Tibial nerve (tissue), 4 donors: ENCODE measurements around the gene SLC25A13.

Experiments used
- EP300 ChIP-seq, 2 donors: sonication (generic); formaldehyde crosslinking; IDR thresholded peaks; one replicate each; pipeline ENCODE4 v1.6.1; 2017; ENCODE audit warnings: antibody characterized with exemption in 2 of 2, mild to moderate bottlenecking in 1 of 2
- POLR2A ChIP-seq, 2 donors: fragments of 450-650 bp; IDR thresholded peaks; one replicate each; pipeline ENCODE4 v1.6.1; 2017; ENCODE audit warnings: antibody characterized with exemption in 2 of 2, mild to moderate bottlenecking in 2 of 2, moderate library complexity in 2 of 2
- TF ChIP-seq, protein P1 (sequence below), 5 experiments: fragments of 200-600 bp in 3 of 5; fragments of 450-650 bp in 2 of 5; sonication (generic) in 3 of 5; IDR thresholded peaks; one replicate each; pipeline ENCODE4 v1.5.1; 2016 to 2019; ENCODE audit warnings: antibody characterized with exemption in 5 of 5, mild to moderate bottlenecking in 3 of 5, moderate library complexity in 2 of 5

DNA sequence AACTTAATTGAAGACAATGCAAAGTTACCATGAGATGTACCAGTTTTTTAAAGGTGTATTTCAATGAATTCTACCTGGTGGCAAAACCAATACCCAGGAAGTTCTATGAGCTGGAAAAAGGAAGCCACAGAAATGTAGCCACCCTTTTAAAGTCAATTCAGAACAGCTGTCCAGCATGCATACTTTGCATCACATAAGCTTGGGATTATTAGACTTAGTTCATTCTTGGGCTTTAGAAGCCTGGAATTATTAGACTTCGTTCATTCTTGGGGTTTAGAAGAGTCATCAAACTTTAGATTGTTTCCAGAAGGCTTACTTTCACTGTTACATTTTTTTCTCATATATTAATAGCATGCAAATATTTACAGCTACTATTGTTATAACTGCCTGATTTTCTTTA, 20.9 kb downstream of the SLC25A13 start:
- TF ChIP-seq, protein P1, sequence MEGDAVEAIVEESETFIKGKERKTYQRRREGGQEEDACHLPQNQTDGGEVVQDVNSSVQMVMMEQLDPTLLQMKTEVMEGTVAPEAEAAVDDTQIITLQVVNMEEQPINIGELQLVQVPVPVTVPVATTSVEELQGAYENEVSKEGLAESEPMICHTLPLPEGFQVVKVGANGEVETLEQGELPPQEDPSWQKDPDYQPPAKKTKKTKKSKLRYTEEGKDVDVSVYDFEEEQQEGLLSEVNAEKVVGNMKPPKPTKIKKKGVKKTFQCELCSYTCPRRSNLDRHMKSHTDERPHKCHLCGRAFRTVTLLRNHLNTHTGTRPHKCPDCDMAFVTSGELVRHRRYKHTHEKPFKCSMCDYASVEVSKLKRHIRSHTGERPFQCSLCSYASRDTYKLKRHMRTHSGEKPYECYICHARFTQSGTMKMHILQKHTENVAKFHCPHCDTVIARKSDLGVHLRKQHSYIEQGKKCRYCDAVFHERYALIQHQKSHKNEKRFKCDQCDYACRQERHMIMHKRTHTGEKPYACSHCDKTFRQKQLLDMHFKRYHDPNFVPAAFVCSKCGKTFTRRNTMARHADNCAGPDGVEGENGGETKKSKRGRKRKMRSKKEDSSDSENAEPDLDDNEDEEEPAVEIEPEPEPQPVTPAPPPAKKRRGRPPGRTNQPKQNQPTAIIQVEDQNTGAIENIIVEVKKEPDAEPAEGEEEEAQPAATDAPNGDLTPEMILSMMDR (IDR thresholded peaks at IDR 0.05) = no peak
- TF ChIP-seq EP300 (IDR thresholded peaks at IDR 0.05) (no peak), POLR2A (IDR thresholded peaks at IDR 0.05) (no peak)
